ENCODE data around the gene IPO9. TPM values are rescaled to one million over a fixed set of nuclear protein-coding genes. Genes with fewer than 3 reads are reported as not detected.

IPO9 gene
- total RNA-seq, 4 donors from 2014 or later, result 2.0 to 13.0 (median 7.9) TPM

- WGBS, 2 donors (ENCODE audit: low coverage in 1 of 2), result 72% methylated on average over 5 of the region's 5 CpGs; no CpG with 5 or more reads in 1 of the 2 donors
- H3K27ac ChIP-seq, result no peak overlapping the region
- DNase-seq, result no peak
- H3K9me3 ChIP-seq, result no peaks in the 10 kb centered on the region
- H3K4me1 ChIP-seq, result peaks cover 12 to 20% (median 18%) of the 10 kb centered on the region in 4 donors
- no peak overlapping the region for H3K4me3 ChIP-seq
- H3K27me3 ChIP-seq, result peaks cover 25% of the 10 kb centered on the region
- intact Hi-C loops (cut with DNase I; ENCODE audit: low total_unique reads), result no loop called here
- TF ChIP-seq, protein P1, sequence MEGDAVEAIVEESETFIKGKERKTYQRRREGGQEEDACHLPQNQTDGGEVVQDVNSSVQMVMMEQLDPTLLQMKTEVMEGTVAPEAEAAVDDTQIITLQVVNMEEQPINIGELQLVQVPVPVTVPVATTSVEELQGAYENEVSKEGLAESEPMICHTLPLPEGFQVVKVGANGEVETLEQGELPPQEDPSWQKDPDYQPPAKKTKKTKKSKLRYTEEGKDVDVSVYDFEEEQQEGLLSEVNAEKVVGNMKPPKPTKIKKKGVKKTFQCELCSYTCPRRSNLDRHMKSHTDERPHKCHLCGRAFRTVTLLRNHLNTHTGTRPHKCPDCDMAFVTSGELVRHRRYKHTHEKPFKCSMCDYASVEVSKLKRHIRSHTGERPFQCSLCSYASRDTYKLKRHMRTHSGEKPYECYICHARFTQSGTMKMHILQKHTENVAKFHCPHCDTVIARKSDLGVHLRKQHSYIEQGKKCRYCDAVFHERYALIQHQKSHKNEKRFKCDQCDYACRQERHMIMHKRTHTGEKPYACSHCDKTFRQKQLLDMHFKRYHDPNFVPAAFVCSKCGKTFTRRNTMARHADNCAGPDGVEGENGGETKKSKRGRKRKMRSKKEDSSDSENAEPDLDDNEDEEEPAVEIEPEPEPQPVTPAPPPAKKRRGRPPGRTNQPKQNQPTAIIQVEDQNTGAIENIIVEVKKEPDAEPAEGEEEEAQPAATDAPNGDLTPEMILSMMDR (IDR thresholded peaks at IDR 0.05), result no peak
- TF ChIP-seq POLR2A (IDR thresholded peaks at IDR 0.05) (no peak), POLR2AphosphoS5 (IDR thresholded peaks at IDR 0.05) (no peak), EP300 (IDR thresholded peaks at IDR 0.05; ENCODE audit: low read depth) (no peak)
- H3K36me3 ChIP-seq, result no peaks in the 10 kb centered on the region
- in situ Hi-C loops (cut with MboI; ENCODE audit: low pct_ligation_motif_present in 1 of 4, low pct_unique_long_range_greater_than_20kb in 1 of 4, low sequenced_read_pairs in 3 of 4), result loop anchor here in 2 of 4 donors (25.0 kb wide), 1 partner anchor 250 kb away; the partner anchor contains the start of gene ARL8A (in 2 of the 2)
Measured at GRCh38 chr1:201887116-201887866, 58.3 kb downstream of the IPO9 start.

GRCh38 chr1:201888282-201889089 lies 59.5 kb downstream of the IPO9 start, which contains the start of gene SHISA4:
SHISA4 (plus strand) TSS chr1:201888898; CDS start chr1:201888995, 97 bp downstream.
- Histone ChIP-seq H3K9me3 (no peaks in the 10 kb centered on the region), H3K27me3 (peaks cover 25% of the 10 kb centered on the region), H3K36me3 (no peaks in the 10 kb centered on the region), H3K4me1 (peaks cover 12 to 20% (median 18%) of the 10 kb centered on the region in 4 donors), H3K4me3 (peak within 1 kb of the TSS; percentile 52 to 60 (median 59)), H3K27ac (peak within 1 kb of the TSS; percentile 51 to 73 (median 70))
- peak; percentile 35 for TF ChIP-seq POLR2A (IDR thresholded peaks at IDR 0.05)
- TF ChIP-seq, protein P1 (IDR thresholded peaks at IDR 0.05), result no peak
- peak in 2 of 3 donors; percentile 41 to 58 for TF ChIP-seq POLR2AphosphoS5 (IDR thresholded peaks at IDR 0.05)
- intact Hi-C loops (cut with DNase I; ENCODE audit: low total_unique reads) (no loop called here), in situ Hi-C loops (cut with MboI; ENCODE audit: low pct_ligation_motif_present in 1 of 4, low pct_unique_long_range_greater_than_20kb in 1 of 4, low sequenced_read_pairs in 3 of 4) (loop anchor here in 2 of 4 donors (25.0 kb wide), 1 partner anchor 249 kb away; the partner anchor contains the start of gene ARL8A (in 2 of the 2))
- DNase-seq, result peak; percentile 54
- 19% methylated on average over 14 of the region's 49 CpGs; no CpG with 5 or more reads in 1 of the 2 donors for WGBS, 2 donors (ENCODE audit: low coverage in 1 of 2)

DNA sequence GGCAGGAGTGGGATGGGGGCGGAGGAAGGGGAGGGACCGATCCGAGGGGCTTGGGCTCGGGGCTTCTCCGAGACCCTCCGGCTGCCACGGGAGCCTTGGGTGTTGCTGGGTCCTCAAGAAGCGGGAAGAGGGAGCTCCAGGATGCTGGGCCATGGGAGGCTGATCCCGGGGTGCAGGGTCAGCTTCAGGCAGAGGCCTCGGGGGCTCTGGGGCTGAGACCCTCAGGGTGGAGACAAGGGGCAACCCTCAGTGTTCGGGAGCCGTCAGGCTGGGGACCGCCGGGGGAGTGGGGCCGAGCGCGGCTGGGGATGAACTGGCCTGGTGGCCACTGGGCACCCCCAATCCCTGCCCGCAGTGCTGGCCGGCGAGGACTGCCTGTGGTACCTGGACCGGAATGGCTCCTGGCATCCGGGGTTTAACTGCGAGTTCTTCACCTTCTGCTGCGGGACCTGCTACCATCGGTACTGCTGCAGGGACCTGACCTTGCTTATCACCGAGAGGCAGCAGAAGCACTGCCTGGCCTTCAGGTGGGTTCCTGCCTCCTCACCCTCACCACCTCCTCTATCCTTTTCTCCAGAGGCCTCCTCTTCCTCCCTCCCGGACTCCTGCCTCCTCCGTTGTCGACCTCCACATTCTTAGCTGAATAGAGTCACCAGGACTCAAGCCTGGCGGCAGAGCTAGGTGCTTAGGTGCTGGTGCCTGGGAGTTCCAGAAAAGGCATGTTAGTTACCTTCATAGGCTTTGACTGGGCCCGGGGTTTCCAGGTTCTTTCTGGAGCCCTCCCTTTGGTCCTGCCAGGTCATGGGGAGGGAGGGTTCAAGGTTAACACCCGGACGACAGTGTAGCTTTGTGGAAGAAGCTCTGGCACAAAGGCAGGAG lies 60.4 kb downstream of the IPO9 start:
- intact Hi-C loops (cut with DNase I; ENCODE audit: low total_unique reads), result no loop called here
- H3K9me3 ChIP-seq, result no peaks in the 10 kb centered on the region
- peaks cover 25% of the 10 kb centered on the region for H3K27me3 ChIP-seq
- in situ Hi-C loops (cut with MboI; ENCODE audit: low pct_ligation_motif_present in 1 of 4, low pct_unique_long_range_greater_than_20kb in 1 of 4, low sequenced_read_pairs in 3 of 4), result loop anchor here in 2 of 4 donors (25.0 kb wide), 1 partner anchor 248 kb away; the partner anchor contains the start of gene ARL8A (in 2 of the 2)
- no peaks in the 10 kb centered on the region for H3K36me3 ChIP-seq
- TF ChIP-seq POLR2AphosphoS5 (IDR thresholded peaks at IDR 0.05) (peak in 1 of 3 donors; percentile 46), EP300 (IDR thresholded peaks at IDR 0.05; ENCODE audit: low read depth) (no peak)
- DNase-seq, result no peak
- WGBS, 2 donors (ENCODE audit: low coverage in 1 of 2), result 21 to 47% methylated on average over 3 to 33 of the region's 33 CpGs
- peaks cover 12 to 19% (median 16%) of the 10 kb centered on the region in 4 donors for H3K4me1 ChIP-seq
- peak overlapping the region; percentile 52 to 60 (median 59) for H3K4me3 ChIP-seq
- peak overlapping the region; percentile 51 to 73 (median 70) for H3K27ac ChIP-seq

DNA sequence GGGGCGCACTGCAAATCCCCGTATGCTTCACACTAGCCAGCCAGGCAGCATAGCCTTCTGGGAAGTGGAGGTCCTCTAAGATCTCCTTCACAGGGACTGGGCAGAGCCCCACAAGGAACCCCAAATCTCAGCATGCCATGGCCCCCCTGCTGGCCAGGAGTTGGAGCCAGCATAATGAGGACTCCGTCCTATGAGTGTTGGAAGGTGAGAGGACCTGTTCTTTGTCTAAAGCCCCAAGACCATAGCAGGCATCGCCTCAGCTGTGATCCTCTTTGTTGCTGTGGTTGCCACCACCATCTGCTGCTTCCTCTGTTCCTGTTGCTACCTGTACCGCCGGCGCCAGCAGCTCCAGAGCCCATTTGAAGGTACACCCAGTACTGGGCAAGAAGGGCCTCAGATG lies 61.3 kb downstream of the IPO9 start:
- intact Hi-C loops (cut with DNase I; ENCODE audit: low total_unique reads), result loop anchor here (5.0 kb wide), 1 partner anchor 82 kb away; no protein-coding TSS in a partner anchor
- H3K4me3 ChIP-seq, result no peak overlapping the region
- no peak for TF ChIP-seq POLR2AphosphoS5 (IDR thresholded peaks at IDR 0.05)
- no peak for TF ChIP-seq EP300 (IDR thresholded peaks at IDR 0.05; ENCODE audit: low read depth)
- TF ChIP-seq, protein P1 (IDR thresholded peaks at IDR 0.05), result no peak
- TF ChIP-seq POLR2A (IDR thresholded peaks at IDR 0.05), result no peak
- H3K27me3 ChIP-seq, result peaks cover 25% of the 10 kb centered on the region
- H3K27ac ChIP-seq, result peak overlapping the region in 2 of 4 donors; percentile 6 to 70
- no peaks in the 10 kb centered on the region for H3K9me3 ChIP-seq
- no peaks in the 10 kb centered on the region for H3K36me3 ChIP-seq
- H3K4me1 ChIP-seq, result peaks cover 12 to 19% (median 16%) of the 10 kb centered on the region in 4 donors
- DNase-seq, result no peak
- 87% methylated on average over 7 of the region's 7 CpGs; no CpG with 5 or more reads in 1 of the 2 donors for WGBS, 2 donors (ENCODE audit: low coverage in 1 of 2)
- in situ Hi-C loops (cut with MboI; ENCODE audit: low pct_ligation_motif_present in 1 of 4, low pct_unique_long_range_greater_than_20kb in 1 of 4, low sequenced_read_pairs in 3 of 4), result loop anchor here in 3 of 4 donors (5.0 to 25.0 kb wide), 5 partner anchors 77 to 247 kb away; partner anchors contain the start of genes ARL8A (in 2 of the 3) and GPR37L1 (in 1 of the 3)
